Measurements from ENCODE around the gene ODC1.

Gene ODC1

GRCh38 chr2:10433264-10433946, 14.7 kb downstream of the ODC1 start:
- DNase-seq, result no peak

- no peak for DNase-seq
Observed at GRCh38 chr2:10432311-10433181, 15.6 kb downstream of the ODC1 start.

- DNase-seq, result no peak
Observed at GRCh38 chr2:10431797-10432196, 16.3 kb downstream of the ODC1 start.

- DNase-seq, result no peak
Observed at GRCh38 chr2:10430886-10431622, 17.1 kb downstream of the ODC1 start.

- DNase-seq, result no peak
Observed at GRCh38 chr2:10428924-10429323, 19.2 kb downstream of the ODC1 start.

GRCh38 chr2:10428355-10428754, 19.8 kb downstream of the ODC1 start:
- DNase-seq, result no peak

- no peak for DNase-seq
Observed at GRCh38 chr2:10427618-10427949, 20.5 kb downstream of the ODC1 start.

- no peak for DNase-seq
Observed at GRCh38 chr2:10426726-10427617, 21.2 kb downstream of the ODC1 start.

GRCh38 chr2:10425699-10426098, 22.4 kb downstream of the ODC1 start:
- no peak for DNase-seq

GRCh38 chr2:10424916-10425505, 23.1 kb downstream of the ODC1 start:
- DNase-seq, result no peak

GRCh38 chr2:10424051-10424450, 24.1 kb downstream of the ODC1 start:
- no peak for DNase-seq

- DNase-seq, result no peak
Observed at GRCh38 chr2:10423400-10423774, 24.7 kb downstream of the ODC1 start.

- no peak for DNase-seq
Observed at GRCh38 chr2:10422732-10423399, 25.3 kb downstream of the ODC1 start.

- DNase-seq, result no peak
Observed at GRCh38 chr2:10422251-10422650, 25.9 kb downstream of the ODC1 start.

- DNase-seq, result no peak
Observed at GRCh38 chr2:10419553-10420257, 28.4 kb downstream of the ODC1 start.

GRCh38 chr2:10417551-10418335, 30.4 kb downstream of the ODC1 start:
- no peak for DNase-seq

- DNase-seq, result no peak
Observed at GRCh38 chr2:10415640-10416039, 32.5 kb downstream of the ODC1 start.

GRCh38 chr2:10415048-10415447, 33.1 kb downstream of the ODC1 start:
- no peak for DNase-seq

GRCh38 chr2:10414591-10414990, 33.5 kb downstream of the ODC1 start:
- no peak for DNase-seq

- DNase-seq, result no peak
Observed at GRCh38 chr2:10413991-10414451, 34.1 kb downstream of the ODC1 start.
